NCI-H2227 treated with DMSO at 0.1 percent for 48 hours (cell line): ENCODE results near the gene XIST.
"Not testable (repeated sequence)": the region's sequence is repeated elsewhere in the genome, so short reads cannot be mapped to it uniquely, and the experiment has no call there.

Experiments used
- DNase-seq: peaks from one replicate; lab custom pipeline; 2025; lab: John Stamatoyannopoulos, UW

The XIST gene

GRCh38 chrX:73804109-73804508, 48.4 kb downstream of the XIST start:
- not testable (repeated sequence) for DNase-seq

- no peak for DNase-seq
Measured at GRCh38 chrX:73799888-73800287, 52.6 kb downstream of the XIST start.

GRCh38 chrX:73792511-73792910, 60.0 kb downstream of the XIST start:
- not testable (repeated sequence) for DNase-seq

GRCh38 chrX:73785493-73785892, 67.0 kb downstream of the XIST start:
- DNase-seq, result no peak
